GM12801 (cell line): ENCODE measurements around the gene UGGT1.

Source experiments
- CTCF ChIP-seq: IDR thresholded peaks from one replicate; pipeline ENCODE4 v1.5.1; 2011; ENCODE audit warnings: control low read depth; ENCODE audit not compliant: insufficient read length; ENCODE audit errors: extremely low read depth

UGGT1 gene

GRCh38 chr2:128154225-128154624 lies 63.2 kb downstream of the UGGT1 start:
- TF ChIP-seq CTCF, result no peak

- no peak for TF ChIP-seq CTCF
These were observed 65.0 kb downstream of the UGGT1 start for GRCh38 chr2:128155970-128156369.

- no peak for TF ChIP-seq CTCF
These were observed 65.8 kb downstream of the UGGT1 start for GRCh38 chr2:128156812-128157211.

- no peak for TF ChIP-seq CTCF
These were observed 66.6 kb downstream of the UGGT1 start for GRCh38 chr2:128157644-128158043.

- TF ChIP-seq CTCF, result no peak
These were observed 67.2 kb downstream of the UGGT1 start for GRCh38 chr2:128158176-128158575.

- no peak for TF ChIP-seq CTCF
These were observed 68.4 kb downstream of the UGGT1 start for GRCh38 chr2:128159437-128159836.

- no peak for TF ChIP-seq CTCF
These were observed 69.7 kb downstream of the UGGT1 start for GRCh38 chr2:128160616-128161275.

GRCh38 chr2:128162266-128162665 lies 71.3 kb downstream of the UGGT1 start:
- no peak for TF ChIP-seq CTCF
